HepG2 (cell line): ENCODE results near the gene P4HB. TPM values are rescaled to one million over a fixed set of nuclear protein-coding genes. Genes with fewer than 3 reads are reported as not detected.
A peak's percentile ranks its signal among the peaks of the same experiment; 100 is the strongest.

Source experiments
- AGO2 ChIP-seq: fragments of 200-400 bp; formaldehyde crosslinking; optimal IDR thresholded peaks from 2 replicates; pipeline ENCODE3; 2017; ENCODE audit warnings: mild to moderate bottlenecking, low read depth, low read length, moderate library complexity
- BRF2 ChIP-seq: sonication (generic); formaldehyde crosslinking; IDR thresholded peaks from 2 replicates; pipeline ENCODE4 v1.8.1; 2022; ENCODE audit warnings: mild to moderate bottlenecking, missing genetic modification reagents
- CERS6 ChIP-seq: sonication (generic); formaldehyde crosslinking; IDR thresholded peaks from 2 replicates; pipeline ENCODE4 v1.5.0; 2020; ENCODE audit warnings: missing genetic modification reagents
- GLMP ChIP-seq: sonication (generic); formaldehyde crosslinking; IDR thresholded peaks from 2 replicates; pipeline ENCODE4 v1.9.0; 2021; ENCODE audit warnings: missing genetic modification reagents, mild to moderate bottlenecking, borderline replicate concordance
- HNRNPLL ChIP-seq: fragments of 200-400 bp; formaldehyde crosslinking; IDR thresholded peaks from 2 replicates; pipeline ENCODE4 v1.6.1; 2017; ENCODE audit warnings: mild to moderate bottlenecking, low read depth, low read length; ENCODE audit not compliant: poor library complexity, severe bottlenecking
- MED13 ChIP-seq: sonication (generic); formaldehyde crosslinking; IDR thresholded peaks from 2 replicates; pipeline ENCODE4 v1.5.0; 2020; ENCODE audit warnings: missing genetic modification reagents
- PBX3 ChIP-seq: sonication (generic); formaldehyde crosslinking; IDR thresholded peaks from 2 replicates; pipeline ENCODE4 v1.8.1; 2023; ENCODE audit warnings: missing genetic modification reagents, inconsistent platforms, borderline replicate concordance
- PHB2 ChIP-seq: fragments of 450-650 bp; IDR thresholded peaks from 2 replicates; pipeline ENCODE4 v1.6.1; 2018; ENCODE audit not compliant: partially characterized antibody
- RBM39 ChIP-seq: fragments of 200-400 bp; formaldehyde crosslinking; IDR thresholded peaks from one replicate; pipeline ENCODE4 v1.6.1; 2018; ENCODE audit warnings: antibody characterized with exemption, mild to moderate bottlenecking, low read depth, low read length; ENCODE audit not compliant: poor library complexity, severe bottlenecking
- SRY ChIP-seq: sonication (generic); formaldehyde crosslinking; IDR thresholded peaks from 2 replicates; pipeline ENCODE4 v1.8.0; 2022; ENCODE audit warnings: mild to moderate bottlenecking, missing genetic modification reagents
- TARDBP ChIP-seq: sonication (generic); formaldehyde crosslinking; IDR thresholded peaks from 2 replicates; pipeline ENCODE4 v1.8.0; 2022; ENCODE audit warnings: mild to moderate bottlenecking, missing genetic modification reagents
- YEATS4 ChIP-seq: sonication (generic); formaldehyde crosslinking; IDR thresholded peaks from 2 replicates; pipeline ENCODE4 v1.4.0; 2020; ENCODE audit warnings: missing genetic modification reagents, borderline replicate concordance
- ZMAT3 ChIP-seq: sonication (generic); formaldehyde crosslinking; conservative IDR thresholded peaks from 2 replicates; pipeline ENCODE4 v1.7.0; 2021; ENCODE audit warnings: missing genetic modification reagents
- ZNF121 ChIP-seq: sonication (generic); formaldehyde crosslinking; IDR thresholded peaks from 2 replicates; pipeline ENCODE4 v1.5.0; 2020; ENCODE audit warnings: mild to moderate bottlenecking, missing genetic modification reagents
- ZNF431 ChIP-seq: sonication (generic); formaldehyde crosslinking; IDR thresholded peaks from 2 replicates; pipeline ENCODE4 v1.9.0; 2022; ENCODE audit warnings: missing genetic modification reagents, low read depth, mild to moderate bottlenecking, borderline replicate concordance
- ZNF550 ChIP-seq: sonication (generic); formaldehyde crosslinking; IDR thresholded peaks from 2 replicates; pipeline ENCODE4 v1.4.0; 2020; ENCODE audit warnings: mild to moderate bottlenecking, missing genetic modification reagents, borderline replicate concordance
- ZNF792 ChIP-seq: IDR thresholded peaks from 2 replicates; pipeline ENCODE4 v1.6.1; 2016
- polyA plus RNA-seq, 8 experiments: library from polyadenylated mRNA; depleted of rRNA in 3 of 8; stranded (reverse) in 7 of 8; unstranded in 1 of 8; fragments of >200 nt; fragmentation: Illumina TruSeq in 4 of 8; extraction: Trizol in 4 of 8; gene quantifications; 2 replicates each; pipeline versions ENCODE4 v1.2.1 to v1.2.3, GENCODE V29; 2011 to 2016; ENCODE audit warnings: low read depth in 4 of 8, missing spikeins in 1 of 8, mixed read lengths in 1 of 8; ENCODE audit not compliant: insufficient read depth in 1 of 8
- total RNA-seq, 5 experiments: library from RNA; depleted of rRNA; stranded (reverse); fragments of >200 nt; fragmentation: Illumina TruSeq; extraction: Trizol; gene quantifications; 2 replicates each; pipeline ENCODE4 v1.2.3, GENCODE V29; 2016; ENCODE audit warnings: low read depth in 1 of 5
- TF ChIP-seq, protein P1 (sequence below): sonication (generic); formaldehyde crosslinking; IDR thresholded peaks from 2 replicates; pipeline ENCODE4 v1.8.0; 2022; ENCODE audit warnings: missing genetic modification reagents, mild to moderate bottlenecking, inconsistent platforms, borderline replicate concordance
- TF ChIP-seq, protein P2 (sequence below): sonication (generic); formaldehyde crosslinking; IDR thresholded peaks from 2 replicates; pipeline ENCODE4 v1.4.0; 2020; ENCODE audit warnings: missing genetic modification reagents

The P4HB gene
- total and polyA plus RNA-seq, 2 of the 13 experiments (the other 11 are each of a cell fraction or from before 2014, with no cell fraction given): 185 to 782 TPM

DNA sequence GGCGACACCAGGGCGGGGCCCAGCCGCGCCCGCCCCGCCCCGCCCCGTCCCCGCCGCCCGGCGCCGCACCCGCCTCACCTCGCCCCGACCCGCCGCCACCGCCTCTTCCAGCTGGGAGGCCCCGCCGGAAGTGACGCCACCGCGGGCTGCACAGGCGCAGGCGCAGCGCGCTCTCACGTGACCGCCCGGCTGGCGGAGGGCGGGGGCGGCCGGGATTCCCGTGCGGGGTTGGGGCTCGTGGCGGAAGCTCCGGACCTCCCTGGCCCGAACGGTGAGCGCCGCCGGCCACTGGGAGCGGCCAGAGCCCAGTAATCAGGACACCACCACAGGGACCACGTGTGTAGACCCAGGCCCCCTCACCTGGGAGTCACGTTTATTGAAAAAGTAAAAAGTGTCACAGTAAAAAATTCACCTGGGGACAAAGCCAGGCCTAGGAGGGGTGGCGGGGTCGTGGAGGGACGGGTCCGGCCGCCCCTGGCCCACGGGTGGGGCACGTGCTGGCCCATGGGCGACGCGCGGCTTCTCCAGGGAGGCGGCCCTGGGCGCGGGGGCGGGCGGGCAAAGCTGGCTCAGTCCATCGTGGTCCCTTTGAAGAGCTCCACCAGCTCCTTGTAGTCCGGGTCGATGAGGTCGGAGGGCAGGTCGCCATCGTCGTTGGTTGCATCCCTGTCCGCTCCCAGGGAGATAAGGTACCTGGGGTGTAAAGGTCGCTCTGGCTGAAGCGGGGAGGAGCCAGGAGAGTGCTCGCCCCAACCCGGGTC, 27.0 kb downstream of the P4HB start, which contains the start of gene MCRIP1 (continued):
- peak; percentile 76; the same call in 1 of the 2 replicates for TF ChIP-seq BRF2 (CRISPR knock-in tag)
- TF ChIP-seq ZNF431 (CRISPR knock-in tag): peak; percentile 71; the same call in 1 of the 2 replicates
- TF ChIP-seq, protein P1, sequence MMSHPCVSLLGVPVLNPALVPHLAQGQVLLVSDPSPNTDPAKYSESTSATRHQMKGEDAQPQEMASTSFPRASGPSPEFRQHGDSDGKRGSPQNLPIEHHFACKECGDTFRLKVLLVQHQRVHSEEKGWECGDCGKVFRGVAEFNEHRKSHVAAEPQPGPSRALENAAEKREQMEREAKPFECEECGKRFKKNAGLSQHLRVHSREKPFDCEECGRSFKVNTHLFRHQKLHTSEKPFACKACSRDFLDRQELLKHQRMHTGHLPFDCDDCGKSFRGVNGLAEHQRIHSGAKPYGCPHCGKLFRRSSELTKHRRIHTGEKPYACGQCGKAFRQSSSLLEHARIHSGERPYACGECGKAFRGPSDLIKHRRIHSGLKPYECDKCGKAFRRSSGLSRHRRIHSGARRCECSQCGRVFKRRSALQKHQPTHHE: peak; percentile 96
- peak; percentile 98 for TF ChIP-seq AGO2
- TF ChIP-seq HNRNPLL: peak; percentile 66
- no peak for TF ChIP-seq GLMP (CRISPR knock-in tag)
- no peak; the same call in 1 of the 2 replicates for TF ChIP-seq PBX3 (CRISPR knock-in tag)
- peak; percentile 64; the same call in 1 of the 2 replicates for TF ChIP-seq ZMAT3
- peak; percentile 58 for TF ChIP-seq RBM39
- peak; percentile 72; the same call in 1 of the 2 replicates for TF ChIP-seq TARDBP (CRISPR knock-in tag)
- peak; percentile 62; the same call in 1 of the 2 replicates for TF ChIP-seq ZNF792 (CRISPR knock-in tag)
- peak; percentile 96 for TF ChIP-seq YEATS4
- no peak for TF ChIP-seq PHB2
- TF ChIP-seq ZNF121: peak; percentile 57; the same call in 1 of the 2 replicates
- TF ChIP-seq, protein P2, sequence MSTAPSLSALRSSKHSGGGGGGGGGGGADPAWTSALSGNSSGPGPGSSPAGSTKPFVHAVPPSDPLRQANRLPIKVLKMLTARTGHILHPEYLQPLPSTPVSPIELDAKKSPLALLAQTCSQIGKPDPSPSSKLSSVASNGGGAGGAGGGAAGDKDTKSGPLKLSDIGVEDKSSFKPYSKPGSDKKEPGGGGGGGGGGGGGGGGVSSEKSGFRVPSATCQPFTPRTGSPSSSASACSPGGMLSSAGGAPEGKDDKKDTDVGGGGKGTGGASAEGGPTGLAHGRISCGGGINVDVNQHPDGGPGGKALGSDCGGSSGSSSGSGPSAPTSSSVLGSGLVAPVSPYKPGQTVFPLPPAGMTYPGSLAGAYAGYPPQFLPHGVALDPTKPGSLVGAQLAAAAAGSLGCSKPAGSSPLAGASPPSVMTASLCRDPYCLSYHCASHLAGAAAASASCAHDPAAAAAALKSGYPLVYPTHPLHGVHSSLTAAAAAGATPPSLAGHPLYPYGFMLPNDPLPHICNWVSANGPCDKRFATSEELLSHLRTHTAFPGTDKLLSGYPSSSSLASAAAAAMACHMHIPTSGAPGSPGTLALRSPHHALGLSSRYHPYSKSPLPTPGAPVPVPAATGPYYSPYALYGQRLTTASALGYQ (CRISPR knock-in tag): 0 out of 2 replicates have a peak, but pooled peaks have one; percentile 78
- TF ChIP-seq ZNF550 (CRISPR knock-in tag): peak; percentile 92; the same call in 1 of the 2 replicates
- TF ChIP-seq CERS6 (CRISPR knock-in tag): peak; percentile 79; the same call in 1 of the 2 replicates
- TF ChIP-seq MED13 (CRISPR knock-in tag): peak; percentile 84; the same call in 1 of the 2 replicates
- peak; percentile 17; the same call in 1 of the 2 replicates for TF ChIP-seq SRY (CRISPR knock-in tag)
